ENCODE data around the gene PPARD. TPM values are rescaled to one million over a fixed set of nuclear protein-coding genes. Genes with fewer than 3 reads are reported as not detected.

Gene PPARD
- total and polyA plus RNA-seq, 2 of the 13 experiments (the other 11 are each of a cell fraction or from before 2014, with no cell fraction given), result 6.1 to 13.3 TPM

DNA sequence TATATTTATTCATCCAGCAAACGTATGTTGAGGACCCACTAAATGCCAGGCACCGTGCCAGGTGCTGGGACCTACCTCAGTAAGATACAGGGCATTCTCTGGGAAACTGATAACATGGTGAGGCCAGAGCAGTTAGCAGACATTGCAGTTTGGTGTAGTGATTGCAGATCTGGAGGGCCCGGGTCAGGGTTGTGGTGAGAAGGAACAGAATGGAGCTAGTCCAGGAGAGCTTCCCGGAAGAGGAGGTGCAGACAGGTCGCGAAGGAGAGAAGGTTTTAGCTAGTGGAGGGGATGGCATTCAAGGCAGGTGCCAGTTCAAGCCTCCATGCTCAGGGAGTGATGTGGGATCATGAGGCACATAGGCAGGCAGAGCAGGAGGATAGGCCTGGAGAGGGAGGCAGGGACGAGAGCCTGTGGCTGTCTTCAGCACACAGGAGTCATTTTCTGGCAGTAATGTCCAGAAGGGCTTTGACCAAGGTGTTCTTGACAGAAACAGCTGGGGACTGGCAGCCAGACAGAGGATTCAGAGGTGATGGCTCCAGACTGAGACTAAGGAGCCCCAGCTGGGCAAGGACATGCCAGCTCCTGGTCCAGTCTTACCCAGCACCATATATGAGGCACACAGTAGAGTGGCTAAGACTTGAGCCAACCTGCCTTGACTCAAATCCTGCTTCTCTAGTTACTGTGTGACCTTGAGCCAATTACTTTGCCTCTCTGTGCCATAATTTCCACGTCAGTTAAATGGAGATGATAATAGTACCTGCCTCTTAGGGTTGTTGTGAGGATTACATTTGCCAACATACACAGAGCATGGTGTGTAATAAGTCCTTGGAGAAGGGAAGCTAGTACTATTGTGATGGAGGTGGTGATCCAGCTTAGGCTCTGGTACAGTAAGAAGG is 61.4 kb downstream of the PPARD start:
- Histone ChIP-seq H3K27me3 (ENCODE audit: control insufficient read depth in 1 of 2, insufficient read depth in 2 of 2, low read length in 2 of 2) (no peaks in the 10 kb centered on the region), H3K27ac (ENCODE audit: extremely low read length, insufficient read depth, low read length) (no peak overlapping the region), H3K9me3 (ENCODE audit: low read length) (no peaks in the 10 kb centered on the region), H3K4me1 (ENCODE audit: insufficient read depth, low read length) (peaks cover 53% of the 10 kb centered on the region), H3K36me3 (replicated peaks in 1 of 2; ENCODE audit: control insufficient read depth in 1 of 2, insufficient read depth in 2 of 2, low read length in 2 of 2) (no peaks in the 10 kb centered on the region), H2AFZ (ENCODE audit: low read length) (no peak overlapping the region), H4K20me1 (ENCODE audit: insufficient read depth, low read length) (no peaks in the 10 kb centered on the region), H3K4me3 (replicated peaks in 1 of 3; ENCODE audit: insufficient read depth in 1 of 3, low read depth in 2 of 3, low read length in 3 of 3) (no peak overlapping the region), H3K4me2 (ENCODE audit: low read depth, low read length) (no peak overlapping the region), H3K79me2 (ENCODE audit: insufficient read depth, low read length) (no peaks in the 10 kb centered on the region), H3K9ac (ENCODE audit: insufficient read depth, low read depth, low read length) (no peak overlapping the region)
- ChIA-PET POLR2A (no interaction called here), CTCF (ENCODE audit: low intra/inter-chr PET ratio, low total read pairs) (no interaction called here)
- no peak for ATAC-seq
- FAIRE-seq, result no peak
- intact Hi-C loops (cut with micrococcal nuclease; ENCODE audit: unreplicated experiment), result loop anchor here (5.0 kb wide), 1 partner anchor 36 kb away; no protein-coding TSS in a partner anchor
- no peak for DNase-seq (ENCODE audit: low spot score)
- in situ Hi-C loops (cut with HindIII; ENCODE audit: extremely low pct_ligation_motif_present, low pct_unique_long_range_greater_than_20kb), result no loop called here
- 94% methylated on average over 8 of the region's 8 CpGs for WGBS (ENCODE audit: low lambda C conversion rate)
- TF ChIP-seq, protein P1, sequence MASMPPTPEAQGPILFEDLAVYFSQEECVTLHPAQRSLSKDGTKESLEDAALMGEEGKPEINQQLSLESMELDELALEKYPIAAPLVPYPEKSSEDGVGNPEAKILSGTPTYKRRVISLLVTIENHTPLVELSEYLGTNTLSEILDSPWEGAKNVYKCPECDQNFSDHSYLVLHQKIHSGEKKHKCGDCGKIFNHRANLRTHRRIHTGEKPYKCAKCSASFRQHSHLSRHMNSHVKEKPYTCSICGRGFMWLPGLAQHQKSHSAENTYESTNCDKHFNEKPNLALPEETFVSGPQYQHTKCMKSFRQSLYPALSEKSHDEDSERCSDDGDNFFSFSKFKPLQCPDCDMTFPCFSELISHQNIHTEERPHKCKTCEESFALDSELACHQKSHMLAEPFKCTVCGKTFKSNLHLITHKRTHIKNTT (CRISPR knock-in tag; IDR thresholded peaks at IDR 0.05), result no peak
- TF ChIP-seq ZNF768 (CRISPR knock-in tag; IDR thresholded peaks at IDR 0.05) (peak; percentile 88), ZFP36 (IDR thresholded peaks at IDR 0.05; ENCODE audit: borderline replicate concordance, low read depth, low read length, partially characterized antibody) (peak; percentile 31), TARDBP (CRISPR knock-in tag; IDR thresholded peaks at IDR 0.05) (no peak), ZNF749 (CRISPR knock-in tag; IDR thresholded peaks at IDR 0.05; ENCODE audit: borderline replicate concordance) (no peak), LCORL (IDR thresholded peaks at IDR 0.05) (no peak), LCORL (CRISPR knock-in tag; IDR thresholded peaks at IDR 0.05) (no peak), ZMYM3 (CRISPR knock-in tag; IDR thresholded peaks at IDR 0.05) (peak; percentile 51; the same call in 1 of the 2 replicates)
- TF ChIP-seq, protein P2, sequence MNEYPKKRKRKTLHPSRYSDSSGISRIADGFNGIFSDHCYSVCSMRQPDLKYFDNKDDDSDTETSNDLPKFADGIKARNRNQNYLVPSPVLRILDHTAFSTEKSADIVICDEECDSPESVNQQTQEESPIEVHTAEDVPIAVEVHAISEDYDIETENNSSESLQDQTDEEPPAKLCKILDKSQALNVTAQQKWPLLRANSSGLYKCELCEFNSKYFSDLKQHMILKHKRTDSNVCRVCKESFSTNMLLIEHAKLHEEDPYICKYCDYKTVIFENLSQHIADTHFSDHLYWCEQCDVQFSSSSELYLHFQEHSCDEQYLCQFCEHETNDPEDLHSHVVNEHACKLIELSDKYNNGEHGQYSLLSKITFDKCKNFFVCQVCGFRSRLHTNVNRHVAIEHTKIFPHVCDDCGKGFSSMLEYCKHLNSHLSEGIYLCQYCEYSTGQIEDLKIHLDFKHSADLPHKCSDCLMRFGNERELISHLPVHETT (CRISPR knock-in tag; conservative IDR thresholded peaks at IDR 0.05), result no peak
- no TSS peak for BruUV-seq (replicated peaks)

Measured in HepG2 (cell line).